ENCODE measurements around the gene ZBTB12. TPM values are rescaled to one million over a fixed set of nuclear protein-coding genes. Genes with fewer than 3 reads are reported as not detected.

The ZBTB12 gene
- total RNA-seq, 2 donors from 2014 or later = 0.47 to 0.52 TPM

- peaks cover 5% of the 10 kb centered on the region for H3K36me3 ChIP-seq
- H3K27me3 ChIP-seq = no peaks in the 10 kb centered on the region
- H3K27ac ChIP-seq = peak within 1 kb of the TSS; percentile 87 to 92
- peak within 1 kb of the TSS; percentile 96 to 99 for H3K4me3 ChIP-seq
- peak; percentile 79 for DNase-seq (ENCODE audit: low spot score)
- peaks cover 0 to 45% of the 10 kb centered on the region in 2 donors for H3K4me1 ChIP-seq
- no peak for TF ChIP-seq CTCF (IDR thresholded peaks at IDR 0.05)
- H3K9me3 ChIP-seq = no peaks in the 10 kb centered on the region
These were observed 4.1 kb downstream of the ZBTB12 start, which contains the start of gene EHMT2 for GRCh38 chr6:31897612-31898382. Gene EHMT2, minus strand, starts transcription at chr6:31897698. Its CDS starts 21 bp downstream, at chr6:31897677.

DNA sequence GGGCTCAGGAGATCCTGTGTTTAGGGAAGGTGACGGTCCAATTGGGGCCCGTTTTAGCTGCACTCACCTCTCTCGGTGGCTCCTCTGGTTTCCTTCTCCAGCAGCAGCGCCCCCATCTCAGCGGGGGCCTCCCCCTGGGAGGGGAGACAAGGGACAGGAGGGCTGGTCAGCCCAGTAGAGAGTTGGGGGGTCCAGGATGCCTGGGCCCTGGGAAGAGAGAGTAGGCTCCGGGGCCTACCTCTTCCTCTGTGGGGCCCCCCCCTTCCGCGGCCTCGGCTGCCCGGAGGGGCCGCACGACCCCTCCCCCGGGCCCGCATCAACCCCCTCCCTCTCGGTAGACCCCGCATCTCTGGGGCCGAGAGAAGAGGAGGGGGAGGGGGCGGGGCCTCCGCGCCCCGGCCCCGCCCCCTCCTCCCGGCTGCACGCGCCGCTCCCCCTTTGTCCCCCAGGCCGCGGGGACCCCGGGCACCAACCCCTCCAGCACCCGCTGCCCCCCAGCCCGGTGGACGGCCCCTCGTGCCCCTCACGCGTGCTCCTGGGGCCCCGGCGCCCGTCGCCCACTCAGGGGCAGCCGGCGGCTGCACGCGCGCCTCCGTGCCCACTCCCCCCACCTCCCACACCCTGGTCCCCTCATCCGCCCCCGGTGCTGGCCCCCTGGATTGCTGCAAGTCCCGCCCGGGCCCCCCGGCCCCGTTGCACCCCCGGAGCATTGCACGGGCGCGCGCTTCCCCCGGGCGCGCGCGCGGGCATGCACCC, 4.9 kb downstream of the ZBTB12 start:
- DNase-seq (ENCODE audit: low spot score) = no peak
- H3K4me3 ChIP-seq = peak overlapping the region; percentile 96 to 99
- TF ChIP-seq CTCF (IDR thresholded peaks at IDR 0.05) = no peak
- H3K9me3 ChIP-seq = no peaks in the 10 kb centered on the region
- peaks cover 0 to 40% of the 10 kb centered on the region in 2 donors for H3K4me1 ChIP-seq
- H3K27me3 ChIP-seq = no peaks in the 10 kb centered on the region
- peak overlapping the region; percentile 87 to 92 for H3K27ac ChIP-seq
- peaks cover 13% of the 10 kb centered on the region for H3K36me3 ChIP-seq

- peaks cover 0 to 39% of the 10 kb centered on the region in 2 donors for H3K4me1 ChIP-seq
- DNase-seq (ENCODE audit: low spot score) = no peak
- no peaks in the 10 kb centered on the region for H3K9me3 ChIP-seq
- H3K4me3 ChIP-seq = peak overlapping the region in 1 of 2 donors; percentile 99
- H3K36me3 ChIP-seq = peaks cover 16% of the 10 kb centered on the region
- peak overlapping the region; percentile 87 to 92 for H3K27ac ChIP-seq
- no peaks in the 10 kb centered on the region for H3K27me3 ChIP-seq
- no peak for TF ChIP-seq CTCF (IDR thresholded peaks at IDR 0.05)
These were observed 5.4 kb downstream of the ZBTB12 start for GRCh38 chr6:31896493-31896855.

- H3K27me3 ChIP-seq = no peaks in the 10 kb centered on the region
- no peak overlapping the region for H3K27ac ChIP-seq
- peaks cover 37% of the 10 kb centered on the region for H3K36me3 ChIP-seq
- no peak overlapping the region for H3K4me3 ChIP-seq
- H3K4me1 ChIP-seq = peaks cover 0 to 10% of the 10 kb centered on the region in 2 donors
- no peak for DNase-seq (ENCODE audit: low spot score)
- no peak for TF ChIP-seq CTCF (IDR thresholded peaks at IDR 0.05)
- no peaks in the 10 kb centered on the region for H3K9me3 ChIP-seq
These were observed 9.1 kb downstream of the ZBTB12 start for GRCh38 chr6:31892821-31893220.

DNA sequence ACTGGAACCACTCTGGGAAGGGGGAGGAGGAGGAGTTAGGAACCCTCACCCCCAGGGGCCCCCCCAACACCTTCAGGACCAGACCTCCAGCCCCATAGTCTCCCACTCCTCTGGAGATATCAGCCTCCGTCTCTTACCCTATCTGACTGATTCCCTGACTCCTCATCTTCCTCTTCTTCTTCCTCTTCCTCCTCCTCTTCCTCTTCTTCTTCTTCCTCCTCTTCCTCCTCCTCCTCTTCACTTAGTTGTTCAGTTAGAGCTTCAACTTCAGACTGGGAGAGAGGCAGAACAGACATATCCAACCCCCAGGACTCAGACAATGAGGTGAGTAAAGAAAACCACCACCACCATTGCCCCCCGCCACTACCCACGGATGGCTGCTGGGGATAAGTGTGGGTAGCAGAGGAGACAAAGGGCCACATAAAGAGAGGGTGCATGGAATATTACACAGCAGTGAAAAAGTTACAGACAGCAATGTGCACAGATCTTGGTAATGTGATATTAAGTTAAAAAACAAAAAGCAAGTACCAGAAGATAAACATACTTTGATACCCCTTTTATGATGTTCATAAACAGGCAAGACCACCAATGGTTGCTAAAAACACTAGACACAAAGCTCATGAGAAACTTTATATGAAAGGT, 12.4 kb downstream of the ZBTB12 start:
- no peak for TF ChIP-seq CTCF (IDR thresholded peaks at IDR 0.05)
- H3K27ac ChIP-seq = no peak overlapping the region
- H3K4me3 ChIP-seq = no peak overlapping the region
- DNase-seq (ENCODE audit: low spot score) = no peak
- peaks cover 57% of the 10 kb centered on the region for H3K36me3 ChIP-seq
- H3K9me3 ChIP-seq = no peaks in the 10 kb centered on the region
- H3K4me1 ChIP-seq = no peaks in the 10 kb centered on the region
- no peaks in the 10 kb centered on the region for H3K27me3 ChIP-seq

Data from right atrium auricular region (tissue), 2 donors.